Glomerular endothelial cell (primary cell): ENCODE measurements around the gene F13A1. TPM values are rescaled to one million over a fixed set of nuclear protein-coding genes. Genes with fewer than 3 reads are reported as not detected.
"Not testable (repeated sequence)": the region's sequence is repeated elsewhere in the genome, so short reads cannot be mapped to it uniquely, and the experiment has no call there.

Experiments
- DNase-seq: peaks from one replicate; pipeline ENCODE4 v3.0.0-alpha.2; 2011; ENCODE audit warnings: low read depth, low spot score; ENCODE audit errors: extremely low read depth
- total RNA-seq: library from RNA; depleted of rRNA; stranded (reverse); fragments of >200 nt; gene quantifications from 2 replicates; pipeline ENCODE4 v1.2.3, GENCODE V29; 2015

F13A1 gene
- total RNA-seq, 1 donor from 2014 or later = not detected

DNA sequence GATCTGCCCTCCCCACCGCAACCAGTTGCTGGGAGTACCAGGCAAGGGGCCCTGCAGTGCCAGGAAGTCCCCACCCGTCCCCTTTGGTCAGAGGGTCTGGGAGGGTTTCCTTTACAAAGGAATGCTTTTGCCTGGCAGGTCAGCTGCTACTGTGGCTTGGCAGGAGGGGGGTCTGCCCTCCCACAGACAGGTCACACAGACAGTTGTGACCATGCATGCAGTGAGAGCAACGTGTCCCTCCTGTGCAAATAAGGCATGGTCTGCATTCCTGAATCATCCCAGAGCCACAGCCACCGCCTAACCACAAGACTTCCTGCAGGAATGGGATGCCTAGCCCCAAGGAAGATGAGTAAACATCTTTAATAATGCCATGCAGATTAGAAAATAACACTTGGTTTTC, 439 bp upstream of the F13A1 start:
- no peak for DNase-seq

DNA sequence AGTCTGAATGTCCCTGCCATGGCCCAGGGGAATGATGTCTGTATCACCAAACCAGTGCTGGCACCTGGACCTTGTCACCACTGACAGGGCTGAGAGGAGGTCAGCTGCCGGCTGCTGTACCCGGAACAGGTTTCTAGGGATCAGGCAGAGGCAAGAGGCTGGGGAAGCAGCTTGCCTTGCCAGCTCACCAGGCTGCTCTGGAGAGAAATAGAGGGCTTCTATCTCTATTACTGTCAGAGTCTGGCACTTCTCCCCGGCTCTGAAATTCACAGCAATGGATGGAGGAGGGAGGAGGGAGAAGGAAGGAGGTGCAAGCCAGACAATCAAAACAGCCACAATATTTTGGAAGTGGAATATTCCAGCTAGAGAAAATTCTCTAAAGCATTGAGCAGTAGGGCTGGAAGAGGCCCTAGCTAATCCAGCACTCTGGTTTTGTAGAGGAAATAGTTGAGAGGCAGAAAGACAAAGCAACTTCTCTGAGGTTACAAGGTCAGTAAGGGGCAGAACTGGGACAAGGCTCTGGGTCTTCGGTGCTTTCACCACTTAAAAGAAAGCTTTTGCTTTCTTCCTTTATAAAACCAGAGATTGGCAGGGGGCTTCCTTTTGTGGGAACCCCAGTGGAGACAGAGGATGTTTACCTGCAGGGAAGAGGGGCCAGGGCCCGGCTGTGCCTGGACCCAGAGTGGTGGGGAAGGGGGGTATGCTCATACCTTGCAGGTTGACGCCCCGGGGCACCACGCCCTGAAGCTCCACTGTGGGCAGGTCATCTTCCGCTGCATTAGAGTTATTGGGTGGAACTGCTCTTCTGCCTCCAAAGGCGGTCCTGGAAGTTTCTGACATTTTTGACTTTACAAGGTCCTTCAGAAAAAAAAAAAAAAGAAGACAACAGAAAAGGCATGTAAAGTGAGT, 2.4 kb downstream of the F13A1 start:
- no peak for DNase-seq

DNA sequence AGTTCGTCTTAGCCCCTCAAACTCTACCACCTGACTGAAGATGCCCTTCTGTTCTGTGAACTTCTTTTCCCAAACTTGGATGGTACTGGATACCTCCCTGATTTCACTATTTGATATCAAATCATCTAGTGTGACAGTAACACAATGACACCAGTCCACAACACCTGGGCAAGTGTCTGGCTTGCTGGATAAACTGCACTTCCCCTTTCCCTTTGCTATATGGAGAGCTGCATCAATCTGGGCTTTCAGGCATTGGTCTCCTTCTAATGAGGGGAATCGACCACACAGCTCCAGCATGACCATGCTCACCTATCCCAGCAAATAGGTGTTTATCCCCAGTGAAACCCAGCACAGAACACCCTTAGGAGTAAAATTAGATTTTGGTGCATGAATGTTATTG, 3.1 kb downstream of the F13A1 start:
- DNase-seq = no peak

DNA sequence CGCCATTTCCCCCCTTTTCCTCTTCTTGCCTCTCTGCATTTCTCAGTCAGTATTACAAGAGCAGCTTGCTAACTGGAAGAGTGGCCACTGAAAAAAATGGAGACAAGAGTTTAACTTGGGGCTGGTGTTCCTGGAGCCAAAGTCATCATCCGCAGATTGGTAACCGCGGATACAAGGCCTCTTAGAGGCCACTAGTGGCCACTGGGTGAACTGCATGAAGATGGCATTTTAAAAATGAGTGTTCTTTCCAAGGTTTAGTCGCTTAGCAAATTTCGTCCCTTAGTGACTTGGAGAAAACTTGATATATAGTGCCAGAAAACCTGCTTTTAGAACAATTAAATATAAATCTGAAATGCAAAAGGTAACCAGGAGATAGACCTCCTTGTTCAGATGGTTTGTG, 4.8 kb downstream of the F13A1 start:
- DNase-seq = peak; percentile 34

DNA sequence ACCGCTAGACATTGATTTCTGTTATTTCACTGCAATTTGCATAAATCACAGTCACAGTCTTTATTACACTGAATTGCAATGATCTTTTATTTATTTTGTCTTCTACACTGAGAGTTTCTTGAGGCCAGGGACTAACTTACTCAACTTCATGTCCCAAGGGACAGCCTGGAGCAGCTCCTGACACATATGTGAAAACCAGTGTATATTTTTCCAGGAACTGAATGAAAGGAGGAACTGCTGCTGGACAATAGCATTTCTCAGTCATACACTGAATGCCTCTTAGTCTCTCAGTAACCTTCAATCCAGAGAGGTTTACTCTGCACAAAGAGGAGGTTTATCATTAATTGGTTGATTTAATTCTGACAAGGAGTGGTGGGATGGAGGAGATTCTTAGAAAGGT, 5.9 kb downstream of the F13A1 start:
- no peak for DNase-seq

DNA sequence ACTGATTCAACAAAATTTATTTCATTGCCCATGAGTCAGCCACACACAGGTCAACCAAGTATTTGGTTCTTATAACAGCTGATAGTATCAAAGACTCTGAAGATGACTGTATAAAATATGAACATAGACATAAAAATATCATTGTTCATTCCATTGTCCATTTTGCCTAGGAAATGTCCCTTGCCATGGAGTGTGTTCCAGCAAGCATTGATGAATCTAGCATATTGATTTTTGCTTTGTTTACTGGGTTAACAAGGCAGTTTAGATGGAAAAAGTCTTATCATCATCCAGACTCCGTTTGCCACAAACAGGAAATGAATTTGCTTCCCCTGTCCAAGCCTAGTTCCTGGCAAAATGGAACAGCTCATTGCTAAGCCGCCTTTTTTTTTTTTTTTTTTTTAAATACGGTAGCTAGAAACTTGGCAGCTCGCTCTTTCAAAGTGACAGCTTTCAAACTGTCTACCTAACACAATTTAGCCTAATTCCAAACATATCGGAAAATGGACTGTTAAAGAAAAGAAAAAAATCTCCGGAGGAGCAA, 7.5 kb downstream of the F13A1 start:
- peak; percentile 47 for DNase-seq

DNA sequence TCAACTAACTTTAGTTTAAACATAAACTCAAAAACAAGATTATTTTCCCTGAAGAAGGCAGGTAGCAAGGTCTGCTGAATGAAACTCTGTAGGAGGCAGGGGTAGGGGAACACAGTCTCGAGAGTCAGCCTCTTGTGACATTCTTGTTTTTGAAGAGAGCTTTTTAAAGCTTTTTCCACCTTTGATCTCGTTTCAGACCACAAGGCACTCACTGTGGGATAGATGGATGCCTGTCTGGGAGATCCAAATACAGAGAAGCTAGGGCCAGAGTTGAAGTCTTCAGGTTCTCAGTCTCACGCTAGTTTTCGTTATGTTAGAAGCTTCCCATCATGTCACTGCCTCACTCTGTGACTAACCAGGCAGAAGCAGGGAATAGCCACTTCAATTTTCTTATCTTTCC, 14.9 kb downstream of the F13A1 start:
- DNase-seq = no peak

DNA sequence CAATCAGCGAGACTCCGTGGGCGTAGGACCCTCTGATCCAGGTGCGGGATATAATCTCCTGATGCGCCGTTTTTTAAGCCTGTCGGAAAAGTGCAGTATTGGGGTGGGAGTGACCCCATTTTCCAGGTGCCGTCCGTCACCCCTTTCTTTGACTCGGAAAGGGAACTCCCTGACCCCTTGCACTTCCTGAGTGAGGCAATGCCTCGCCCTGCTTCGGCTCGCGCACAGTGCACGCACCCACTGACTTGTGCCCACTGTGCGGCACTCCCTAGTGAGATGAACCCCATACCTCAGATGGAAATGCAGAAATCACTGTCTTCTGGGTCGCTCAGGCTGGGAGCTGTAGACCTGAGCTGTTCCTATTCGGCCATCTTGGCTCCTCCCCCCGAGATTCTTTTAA, 20.1 kb downstream of the F13A1 start:
- not testable (repeated sequence) for DNase-seq

DNA sequence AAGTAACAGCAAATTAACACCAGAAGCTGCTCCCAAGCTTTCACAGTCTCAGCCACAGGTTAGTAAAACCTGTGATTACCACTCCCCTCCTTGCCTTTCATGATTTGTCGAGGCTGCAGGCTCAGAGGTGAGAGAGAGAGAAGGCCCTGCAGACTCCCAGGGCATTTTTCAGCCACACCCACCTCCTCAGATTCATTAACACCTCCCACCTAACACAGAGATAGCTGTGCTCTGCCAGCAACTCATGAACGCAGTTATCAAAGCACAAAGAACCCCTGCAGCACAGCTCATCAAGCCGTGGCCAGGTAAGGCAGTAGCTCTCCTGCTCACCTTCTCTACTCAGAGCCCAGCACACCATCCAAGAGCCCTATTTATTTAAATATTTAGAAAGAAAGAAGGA, 27.1 kb downstream of the F13A1 start:
- no peak for DNase-seq

DNA sequence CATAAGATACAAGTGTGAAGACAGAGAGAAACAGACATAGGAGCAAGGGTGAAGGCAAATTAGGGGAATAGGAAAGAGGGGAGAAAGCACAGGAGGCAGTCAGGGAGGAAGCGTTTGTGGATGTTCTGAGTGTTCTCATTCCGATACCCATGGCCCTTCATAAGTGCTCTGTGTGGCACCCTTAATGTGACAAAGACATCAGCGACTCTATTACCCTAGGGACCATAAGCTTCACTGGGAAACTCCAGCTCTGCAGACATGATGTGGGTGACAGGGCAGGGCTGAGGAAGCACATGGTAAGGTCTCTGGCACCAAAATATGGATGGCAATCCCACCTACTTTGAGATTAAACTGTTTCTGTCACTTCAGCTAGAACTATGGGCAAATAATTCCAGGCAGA, 33.0 kb downstream of the F13A1 start:
- DNase-seq = no peak

DNA sequence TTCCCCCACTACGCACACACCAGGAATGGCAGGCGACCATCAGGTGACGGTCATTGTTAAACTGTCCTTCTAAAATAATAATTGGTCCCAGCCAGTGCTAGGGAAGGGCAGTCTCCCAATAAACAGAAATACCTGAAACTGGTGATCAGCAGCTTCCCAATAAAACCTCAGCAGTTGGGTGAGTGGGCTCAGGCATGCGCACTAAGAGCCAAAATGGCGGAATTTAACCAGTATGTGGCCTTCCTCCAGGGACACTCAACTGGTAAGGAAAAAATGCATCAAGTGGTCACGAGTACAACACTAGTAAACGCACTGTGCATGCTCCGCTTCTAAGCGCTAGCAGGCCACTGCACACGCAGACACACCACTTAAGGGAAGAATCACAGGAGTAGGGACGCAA, 34.8 kb downstream of the F13A1 start:
- DNase-seq = no peak

DNA sequence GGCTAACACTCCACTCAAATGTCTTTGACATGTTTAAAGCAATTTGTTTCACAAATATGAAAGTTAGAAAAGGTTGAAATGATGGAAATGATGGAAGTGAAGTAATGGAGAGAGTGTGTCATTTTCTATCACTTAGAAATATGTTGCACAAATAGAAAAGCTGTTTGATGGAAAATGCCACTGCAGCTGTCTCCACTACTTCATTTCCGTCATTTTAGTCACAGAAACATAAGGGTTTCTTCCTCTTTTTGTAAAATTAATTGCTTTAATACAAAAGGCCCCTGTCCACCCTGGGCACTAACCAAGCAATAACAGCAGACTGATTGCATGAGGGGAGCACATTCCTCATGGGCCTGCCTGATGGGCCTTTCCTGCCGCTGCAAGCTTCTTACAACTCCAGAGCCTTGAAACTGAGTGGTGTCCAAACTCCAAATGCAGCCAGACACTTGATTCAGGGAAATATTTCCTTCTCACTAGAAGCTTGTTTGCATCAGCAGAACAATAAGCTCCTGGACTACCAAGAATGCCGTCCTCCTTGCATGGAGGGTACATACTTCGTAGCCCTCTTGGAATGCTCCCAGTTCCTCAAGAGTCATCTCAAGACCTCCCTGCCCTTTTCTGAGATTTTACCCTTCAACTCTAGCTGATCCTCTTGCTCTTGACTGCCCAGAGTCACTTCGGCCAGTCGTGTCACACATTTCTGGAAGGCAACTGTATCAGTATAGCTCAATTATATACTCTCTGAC, 36.1 kb downstream of the F13A1 start:
- no peak for DNase-seq

DNA sequence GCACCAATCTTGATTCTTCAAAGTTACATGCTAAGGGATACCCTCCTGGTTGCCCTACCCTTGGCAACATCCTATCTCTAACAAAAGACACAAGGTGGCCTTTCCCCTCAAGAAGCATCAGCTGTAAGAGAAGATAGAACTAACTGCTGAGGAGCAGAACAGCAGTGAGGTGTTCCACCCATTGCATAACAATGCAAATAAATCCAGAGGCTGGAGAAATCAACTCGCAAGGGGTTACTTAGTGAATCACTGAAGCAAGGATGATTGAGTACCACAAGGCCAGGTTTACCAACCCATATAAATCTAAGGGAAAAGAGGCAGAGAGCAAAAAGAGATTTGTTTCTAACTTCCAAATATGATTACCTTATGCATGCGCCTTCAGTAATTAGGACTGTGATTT, 36.7 kb downstream of the F13A1 start:
- no peak for DNase-seq

DNA sequence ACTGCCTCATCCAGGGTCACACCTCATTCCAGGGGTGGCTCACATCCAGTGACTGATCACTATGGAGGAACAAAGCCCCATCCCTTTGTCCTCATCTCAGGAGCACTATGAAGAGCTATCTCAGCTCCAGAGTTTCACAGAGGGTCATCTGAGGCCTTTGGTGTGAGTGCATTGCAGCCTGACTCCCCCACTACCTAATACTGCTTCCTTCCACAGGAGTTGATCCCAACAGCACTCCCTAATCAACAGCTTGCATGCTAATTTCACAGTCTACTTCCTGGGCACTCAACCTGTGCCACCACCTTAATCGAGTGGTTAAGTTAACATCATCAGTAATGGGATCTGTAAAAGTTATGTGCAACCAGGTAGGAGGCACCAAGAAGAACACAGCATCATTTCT, 37.7 kb downstream of the F13A1 start:
- DNase-seq = no peak

DNA sequence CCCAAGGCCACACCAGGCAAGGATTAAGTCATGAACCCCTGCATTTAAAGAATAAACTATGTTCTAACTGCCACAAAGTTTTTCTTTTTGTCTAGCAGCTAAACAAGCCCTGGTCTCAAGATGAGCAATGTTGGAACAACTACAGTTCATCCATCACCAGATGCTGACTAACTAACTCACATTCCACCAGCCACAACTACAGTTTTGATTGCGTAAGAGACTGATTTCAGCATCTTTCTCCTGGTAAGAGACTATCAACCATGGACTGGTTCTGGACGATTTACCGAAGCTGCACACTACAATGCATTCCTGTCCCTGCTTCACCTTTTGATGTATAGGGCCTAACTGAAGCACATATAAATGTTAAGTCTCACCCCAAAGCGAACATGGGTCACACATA, 43.0 kb downstream of the F13A1 start:
- DNase-seq = no peak

DNA sequence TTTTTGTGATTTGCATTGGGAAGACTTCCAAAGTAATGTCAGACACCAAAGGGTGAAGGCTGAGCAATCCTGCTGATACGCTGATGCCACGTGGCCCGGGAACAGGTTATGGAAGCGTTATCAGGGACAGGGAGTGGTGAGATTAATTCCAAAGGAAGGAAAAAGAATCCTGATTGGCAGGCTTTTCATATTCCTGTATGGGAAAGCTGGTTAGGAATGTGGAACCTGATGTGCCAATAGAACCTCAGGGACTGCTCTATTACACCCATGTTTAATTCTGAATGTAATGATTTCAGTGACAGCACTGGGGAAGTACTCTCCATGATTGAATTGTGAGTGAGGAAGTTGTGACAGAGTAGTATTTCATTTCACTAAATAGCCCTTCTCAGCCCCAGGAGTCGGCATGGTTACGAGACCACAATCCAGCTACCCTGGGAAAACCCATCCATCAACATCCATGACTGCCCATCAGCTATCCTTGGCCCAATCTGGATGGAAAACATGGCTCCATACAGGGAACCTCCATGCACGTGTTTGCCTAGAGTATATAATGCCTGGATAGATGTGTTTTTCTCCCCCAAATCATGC, 49.4 kb downstream of the F13A1 start:
- no peak for DNase-seq

DNA sequence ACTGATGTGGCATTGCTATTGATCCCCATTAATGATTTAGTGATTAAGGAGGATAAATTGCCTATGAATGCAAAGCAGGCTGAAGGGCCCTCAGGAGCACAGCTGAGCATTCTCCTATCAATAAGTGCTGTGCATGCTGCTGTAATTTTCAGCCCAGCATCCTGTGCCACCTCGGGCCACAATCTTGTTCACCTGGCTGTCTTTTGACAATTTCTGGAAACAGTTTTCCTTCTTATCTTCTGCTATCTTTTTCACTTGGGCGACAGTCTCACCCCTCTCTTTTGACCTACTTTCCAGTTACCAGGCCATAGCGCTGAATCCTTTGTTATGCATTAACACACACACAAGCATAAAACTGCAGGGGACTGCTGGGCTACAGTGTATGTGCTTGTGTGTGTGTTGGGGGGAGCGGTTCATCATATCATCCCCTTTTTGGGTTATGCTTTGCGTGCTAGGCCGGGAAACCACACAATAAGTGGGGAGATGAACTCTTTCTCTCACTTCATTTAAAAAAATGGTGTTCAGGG, 60.2 kb downstream of the F13A1 start:
- no peak for DNase-seq

DNA sequence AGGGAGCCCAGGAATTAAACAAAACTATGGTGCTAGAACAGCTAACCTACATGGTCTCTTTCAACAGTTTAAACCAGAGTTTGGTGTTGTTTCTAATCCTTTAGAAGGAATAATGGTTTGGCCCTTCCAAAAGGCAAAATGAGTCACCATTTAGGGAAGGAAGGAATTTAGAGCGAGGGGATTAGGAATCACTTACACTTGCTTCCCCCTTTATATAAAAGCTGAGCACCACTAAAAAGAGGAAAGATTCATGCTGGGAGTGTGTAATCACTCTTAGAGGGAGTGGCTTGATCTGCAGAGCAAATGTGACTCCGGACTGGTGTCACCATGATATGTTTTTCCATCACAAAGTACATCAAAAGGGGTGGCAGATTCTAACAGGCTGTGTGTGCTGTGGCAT, 63.6 kb downstream of the F13A1 start:
- DNase-seq = no peak

DNA sequence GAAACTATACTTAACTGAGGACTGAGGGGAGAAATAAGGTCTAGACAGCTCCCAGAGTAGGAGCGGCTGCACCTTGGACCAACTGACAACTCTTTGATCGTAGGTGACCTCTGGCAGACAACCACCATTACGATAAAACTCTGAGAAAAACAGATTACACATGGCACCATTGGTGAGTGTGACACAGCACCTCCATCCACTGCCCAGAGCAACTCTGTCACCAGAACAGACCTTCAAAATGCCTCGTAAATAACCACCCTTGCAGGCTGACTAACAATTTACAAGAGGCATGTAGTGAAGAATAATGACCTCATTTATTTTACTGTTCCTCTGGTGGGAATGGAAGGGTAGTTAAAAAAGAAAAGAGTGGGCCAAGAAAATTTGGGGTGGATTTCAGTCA, 64.2 kb downstream of the F13A1 start:
- no peak for DNase-seq

DNA sequence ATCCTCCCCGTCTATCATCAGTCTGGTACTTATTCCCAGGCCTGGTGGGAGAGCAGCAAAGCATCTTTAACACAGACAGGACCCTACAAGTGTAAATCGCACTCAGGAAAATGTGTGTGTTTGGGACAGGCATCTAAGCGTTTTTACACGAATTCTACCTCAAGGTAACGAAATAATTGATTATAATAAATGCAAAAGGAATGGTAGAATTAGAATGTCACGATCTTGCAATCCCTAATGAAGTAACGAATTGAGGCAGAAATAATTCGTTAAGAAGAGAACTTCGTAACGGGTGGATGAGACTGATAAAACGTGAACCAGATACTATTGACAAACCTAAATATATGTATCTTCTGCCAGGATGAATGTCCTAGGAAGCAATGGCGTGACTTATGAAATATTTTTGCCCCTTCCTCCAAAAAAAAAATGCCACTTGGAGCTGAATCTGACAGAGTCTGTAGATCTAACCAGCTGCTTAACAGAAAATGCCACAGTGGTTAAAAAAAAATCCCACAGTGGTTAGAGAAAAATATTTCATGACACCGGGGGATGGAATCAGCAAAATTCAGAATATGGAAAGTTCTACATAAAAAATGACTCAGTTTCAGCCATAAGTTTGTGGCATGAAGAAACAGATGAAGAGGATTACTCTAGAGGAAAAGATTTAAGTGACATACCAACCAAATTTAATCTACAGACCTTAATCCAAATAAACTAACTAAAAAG, 68.7 kb downstream of the F13A1 start:
- DNase-seq = no peak

DNA sequence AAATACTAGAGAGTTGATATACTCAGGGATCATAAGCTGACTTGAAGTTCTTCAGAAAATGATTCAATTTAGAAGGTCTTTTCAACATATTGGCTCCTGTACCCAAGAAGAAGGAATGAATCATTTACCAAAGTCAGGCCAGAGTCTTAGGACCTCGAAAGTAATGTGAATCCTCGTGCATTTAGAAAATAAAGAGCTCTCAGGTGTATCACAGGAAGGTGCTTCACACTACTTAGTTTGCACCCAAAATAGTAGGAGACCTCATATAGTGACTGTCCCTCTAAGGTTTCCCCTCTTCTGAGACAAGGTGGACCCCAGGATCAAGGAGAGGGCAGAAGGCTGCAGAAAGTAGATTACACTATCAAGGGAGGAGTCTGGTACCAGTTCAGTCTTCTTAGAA, 71.8 kb downstream of the F13A1 start:
- DNase-seq = no peak
